Measurements from ENCODE around the gene ODF2. TPM values are rescaled to one million over a fixed set of nuclear protein-coding genes. Genes with fewer than 3 reads are reported as not detected.

ODF2 gene
- total RNA-seq, 4 donors from 2014 or later = 14.4 to 37.3 (median 25.9) TPM

DNA sequence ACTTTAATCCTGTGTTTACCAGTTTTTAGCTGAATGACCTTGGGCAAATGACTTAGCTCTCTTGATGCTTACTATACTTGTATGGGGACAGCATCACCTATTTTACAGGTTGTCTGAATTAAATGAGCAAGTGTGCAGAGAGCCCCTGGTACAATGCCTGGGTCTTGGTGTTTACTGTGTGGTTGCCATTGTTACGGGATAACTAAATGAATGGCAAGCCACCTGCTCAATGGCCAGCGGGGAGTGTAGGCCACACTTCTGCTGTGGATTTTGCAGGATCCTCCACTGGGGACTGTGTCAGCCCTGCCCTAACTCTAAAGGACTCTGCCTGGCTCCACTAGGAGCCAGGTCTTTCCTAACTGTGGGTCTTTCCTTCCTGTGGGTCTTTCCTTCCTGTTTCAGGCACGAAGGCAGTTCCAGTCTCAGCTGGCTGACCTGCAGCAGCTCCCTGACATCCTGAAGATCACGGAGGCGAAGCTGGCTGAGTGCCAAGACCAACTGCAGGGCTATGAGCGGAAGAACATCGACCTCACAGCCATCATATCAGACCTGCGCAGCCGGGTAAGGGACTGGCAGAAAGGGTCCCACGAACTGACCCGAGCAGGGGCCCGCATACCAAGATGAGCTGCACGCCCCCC is 38.4 kb downstream of the ODF2 start:
- TF ChIP-seq, protein P1, sequence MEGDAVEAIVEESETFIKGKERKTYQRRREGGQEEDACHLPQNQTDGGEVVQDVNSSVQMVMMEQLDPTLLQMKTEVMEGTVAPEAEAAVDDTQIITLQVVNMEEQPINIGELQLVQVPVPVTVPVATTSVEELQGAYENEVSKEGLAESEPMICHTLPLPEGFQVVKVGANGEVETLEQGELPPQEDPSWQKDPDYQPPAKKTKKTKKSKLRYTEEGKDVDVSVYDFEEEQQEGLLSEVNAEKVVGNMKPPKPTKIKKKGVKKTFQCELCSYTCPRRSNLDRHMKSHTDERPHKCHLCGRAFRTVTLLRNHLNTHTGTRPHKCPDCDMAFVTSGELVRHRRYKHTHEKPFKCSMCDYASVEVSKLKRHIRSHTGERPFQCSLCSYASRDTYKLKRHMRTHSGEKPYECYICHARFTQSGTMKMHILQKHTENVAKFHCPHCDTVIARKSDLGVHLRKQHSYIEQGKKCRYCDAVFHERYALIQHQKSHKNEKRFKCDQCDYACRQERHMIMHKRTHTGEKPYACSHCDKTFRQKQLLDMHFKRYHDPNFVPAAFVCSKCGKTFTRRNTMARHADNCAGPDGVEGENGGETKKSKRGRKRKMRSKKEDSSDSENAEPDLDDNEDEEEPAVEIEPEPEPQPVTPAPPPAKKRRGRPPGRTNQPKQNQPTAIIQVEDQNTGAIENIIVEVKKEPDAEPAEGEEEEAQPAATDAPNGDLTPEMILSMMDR (IDR thresholded peaks at IDR 0.05) = no peak
- no peak overlapping the region for H3K27ac ChIP-seq
- no peaks in the 10 kb centered on the region for H3K36me3 ChIP-seq

DNA sequence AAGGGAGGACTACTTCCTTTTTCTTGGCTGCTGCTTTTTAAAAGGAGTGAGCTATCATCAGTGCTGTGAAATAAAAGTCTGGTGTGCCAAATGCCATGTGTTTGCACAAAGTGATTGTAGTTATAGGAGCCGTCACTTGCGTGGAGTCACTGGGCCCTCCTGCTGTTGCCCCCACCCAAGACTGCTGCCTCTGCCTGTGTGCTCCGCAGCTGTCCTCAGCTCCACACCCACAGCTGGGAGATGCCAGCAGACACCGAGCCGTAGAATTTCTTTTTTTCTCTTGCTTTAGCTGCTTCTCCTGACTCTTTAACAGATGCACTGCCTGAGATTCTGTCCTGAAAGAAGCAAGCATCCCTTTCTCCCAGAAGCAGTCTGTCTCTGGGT is 38.9 kb downstream of the ODF2 start:
- no peak for DNase-seq
- H3K36me3 ChIP-seq = no peaks in the 10 kb centered on the region
- TF ChIP-seq, protein P1 (IDR thresholded peaks at IDR 0.05) = no peak
- no peak for TF ChIP-seq POLR2A (IDR thresholded peaks at IDR 0.05)

More for the DNA sequence above, 38.4 kb downstream of the ODF2 start:
- Histone ChIP-seq H3K4me3 (no peak overlapping the region), H3K9me3 (no peaks in the 10 kb centered on the region), H3K27me3 (no peaks in the 10 kb centered on the region), H3K4me1 (no peaks in the 10 kb centered on the region)
- intact Hi-C loops (cut with DNase I; ENCODE audit: low total_unique reads) = no loop called here
- DNase-seq = peak; percentile 38 to 67

DNA sequence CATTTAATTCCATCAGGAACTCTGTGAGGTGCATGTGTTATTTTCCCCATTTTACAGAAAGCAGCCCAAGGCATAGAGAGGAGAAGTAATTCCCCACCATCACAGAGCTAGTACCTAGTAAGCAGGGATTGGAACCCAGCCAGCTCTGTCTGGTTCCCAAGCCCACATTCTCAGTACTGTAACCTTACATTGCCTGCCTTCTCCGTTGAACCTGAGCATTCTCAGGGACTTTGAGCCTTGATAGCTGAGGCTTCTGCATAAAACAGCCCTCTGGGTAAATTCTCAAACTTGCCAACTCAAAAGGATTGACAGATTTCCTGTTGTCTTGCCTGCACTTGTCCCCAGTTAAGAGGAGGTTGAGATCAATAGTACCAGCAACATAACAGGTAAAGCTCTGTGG is 39.5 kb downstream of the ODF2 start:
- no peaks in the 10 kb centered on the region for H3K9me3 ChIP-seq
- no peaks in the 10 kb centered on the region for H3K4me1 ChIP-seq
- no peak overlapping the region for H3K27ac ChIP-seq
- intact Hi-C loops (cut with DNase I; ENCODE audit: low total_unique reads) = no loop called here
- TF ChIP-seq, protein P1 (IDR thresholded peaks at IDR 0.05) = no peak
- no peak for TF ChIP-seq POLR2A (IDR thresholded peaks at IDR 0.05)
- no peaks in the 10 kb centered on the region for H3K36me3 ChIP-seq
- H3K4me3 ChIP-seq = no peak overlapping the region
- DNase-seq = no peak
- H3K27me3 ChIP-seq = no peaks in the 10 kb centered on the region

More for the DNA sequence above, 38.9 kb downstream of the ODF2 start:
- Histone ChIP-seq H3K4me3 (no peak overlapping the region), H3K27me3 (no peaks in the 10 kb centered on the region), H3K4me1 (no peaks in the 10 kb centered on the region), H3K9me3 (no peaks in the 10 kb centered on the region), H3K27ac (no peak overlapping the region)
- intact Hi-C loops (cut with DNase I; ENCODE audit: low total_unique reads) = no loop called here

DNA sequence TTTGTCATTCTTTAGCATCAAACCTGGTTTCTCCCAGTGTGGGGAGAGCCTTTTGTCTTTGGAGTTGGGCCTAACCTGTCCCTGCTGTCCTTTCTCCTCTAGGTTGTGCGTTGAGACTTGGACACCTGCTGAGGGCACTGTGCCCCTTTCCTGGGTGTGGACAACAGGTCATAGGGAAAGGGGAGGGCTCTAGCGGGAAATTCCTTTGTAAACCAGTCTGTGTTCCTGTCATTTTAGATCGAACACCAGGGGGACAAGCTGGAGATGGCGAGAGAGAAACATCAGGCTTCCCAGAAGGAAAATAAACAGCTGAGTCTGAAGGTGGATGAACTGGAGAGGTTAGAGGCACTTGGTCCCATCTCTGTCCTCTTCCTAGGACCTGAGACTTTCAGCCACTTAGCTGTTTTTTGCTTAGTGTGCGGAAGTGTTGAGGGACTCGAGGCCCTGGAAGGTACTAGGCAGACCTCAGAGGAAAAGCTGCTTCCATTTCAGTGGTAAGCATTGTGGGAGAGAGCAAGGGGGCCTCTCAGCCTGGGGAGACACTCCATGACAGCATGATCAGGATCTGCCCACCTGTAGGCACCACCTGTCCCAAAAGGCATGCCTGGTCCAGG is 40.1 kb downstream of the ODF2 start:
- no peaks in the 10 kb centered on the region for H3K36me3 ChIP-seq
- no peak for TF ChIP-seq POLR2A (IDR thresholded peaks at IDR 0.05)
- TF ChIP-seq, protein P1 (IDR thresholded peaks at IDR 0.05) = no peak
- no peak for DNase-seq
- no peaks in the 10 kb centered on the region for H3K9me3 ChIP-seq
- no peaks in the 10 kb centered on the region for H3K27me3 ChIP-seq
- H3K4me3 ChIP-seq = no peak overlapping the region
- no peaks in the 10 kb centered on the region for H3K4me1 ChIP-seq
- intact Hi-C loops (cut with DNase I; ENCODE audit: low total_unique reads) = no loop called here
- no peak overlapping the region for H3K27ac ChIP-seq

GRCh38 chr9:128497824-128498610 is 42.2 kb downstream of the ODF2 start:
- no peak for TF ChIP-seq POLR2A (IDR thresholded peaks at IDR 0.05)
- TF ChIP-seq, protein P1 (IDR thresholded peaks at IDR 0.05) = no peak
- H3K27me3 ChIP-seq = no peaks in the 10 kb centered on the region
- no peaks in the 10 kb centered on the region for H3K4me1 ChIP-seq
- no peak overlapping the region for H3K27ac ChIP-seq
- no peaks in the 10 kb centered on the region for H3K36me3 ChIP-seq
- H3K4me3 ChIP-seq = no peak overlapping the region
- no peaks in the 10 kb centered on the region for H3K9me3 ChIP-seq
- no peak for DNase-seq
- intact Hi-C loops (cut with DNase I; ENCODE audit: low total_unique reads) = no loop called here
